Measurements from ENCODE around the gene LRP11.
"Not testable (repeated sequence)": the region's sequence is repeated elsewhere in the genome, so short reads cannot be mapped to it uniquely, and the experiment has no call there.

The LRP11 gene

DNA sequence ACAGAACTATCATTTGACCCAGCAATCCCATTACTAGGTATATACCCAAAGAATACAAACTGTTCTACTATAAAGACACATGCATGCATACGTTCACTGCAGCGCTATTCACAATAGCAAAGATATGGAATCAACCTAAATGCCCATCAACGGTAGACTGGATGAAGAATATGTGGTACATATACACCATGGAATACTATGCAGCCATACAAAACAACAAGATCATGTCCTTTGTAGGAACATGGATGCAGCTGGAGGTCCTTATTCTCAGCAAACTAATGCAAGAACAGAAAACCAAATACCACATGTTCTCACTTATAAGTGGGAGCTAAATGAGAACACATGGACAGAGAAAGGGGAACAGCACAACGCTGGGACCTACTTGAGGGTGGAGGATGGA, 15.8 kb downstream of the LRP11 start:
- DNase-seq (ENCODE audit: low spot score), result not testable (repeated sequence)

DNA sequence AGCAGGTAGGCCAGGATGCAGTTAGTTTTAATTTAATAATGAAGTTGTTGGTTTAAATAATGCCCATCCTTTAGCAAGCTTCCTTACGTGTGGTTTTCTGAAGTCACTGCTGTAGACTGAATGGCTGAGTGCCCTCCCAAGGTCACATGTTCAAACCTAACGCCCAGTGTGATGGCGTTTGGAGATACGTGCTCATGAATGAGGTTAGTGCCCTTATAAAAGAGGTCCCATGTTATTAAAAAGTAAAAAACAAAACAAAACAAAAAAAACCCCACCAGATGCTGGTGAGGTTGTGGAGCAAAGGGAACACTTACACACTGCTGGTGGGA, 16.3 kb downstream of the LRP11 start:
- DNase-seq (ENCODE audit: low spot score), result no peak

DNA sequence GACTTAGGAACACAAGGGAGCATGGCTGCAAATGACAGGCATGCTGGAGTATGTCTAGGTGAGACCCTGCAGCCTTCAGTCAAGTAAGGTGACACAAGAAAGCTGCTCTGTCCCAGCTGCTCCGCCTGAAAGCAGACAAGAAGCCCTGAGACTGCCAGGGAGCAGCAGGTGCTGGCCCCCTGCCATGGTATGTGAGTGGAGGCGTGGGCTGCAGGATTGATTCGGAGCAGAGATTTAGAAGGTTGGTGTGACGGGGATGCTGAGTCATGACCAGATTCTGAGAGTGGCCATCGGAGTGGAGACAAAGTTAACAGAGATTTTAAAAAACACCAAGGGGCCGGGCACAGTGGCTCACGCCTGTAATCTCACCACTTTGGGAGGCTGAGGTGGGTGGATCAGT, 17.8 kb downstream of the LRP11 start:
- DNase-seq (ENCODE audit: low spot score), result no peak

DNA sequence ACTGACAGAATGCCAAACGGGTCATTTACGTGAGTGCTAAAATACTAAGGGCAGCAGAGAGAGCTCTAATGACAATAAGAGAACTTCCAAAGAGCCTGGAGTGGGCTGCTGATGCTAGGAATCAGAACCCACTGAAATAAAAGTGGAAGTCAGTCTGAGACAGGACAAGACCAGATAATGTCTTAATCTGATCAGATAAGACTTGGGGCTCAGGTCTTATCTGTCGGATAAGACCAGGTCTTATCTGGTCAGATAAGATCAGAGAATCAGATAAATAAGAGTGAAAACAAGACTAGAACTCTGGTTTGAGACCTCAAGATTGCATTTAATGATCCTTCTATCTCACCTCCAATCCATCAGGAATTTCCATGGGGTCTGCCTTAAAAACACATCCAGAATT, 18.6 kb downstream of the LRP11 start:
- no peak for DNase-seq (ENCODE audit: low spot score)

DNA sequence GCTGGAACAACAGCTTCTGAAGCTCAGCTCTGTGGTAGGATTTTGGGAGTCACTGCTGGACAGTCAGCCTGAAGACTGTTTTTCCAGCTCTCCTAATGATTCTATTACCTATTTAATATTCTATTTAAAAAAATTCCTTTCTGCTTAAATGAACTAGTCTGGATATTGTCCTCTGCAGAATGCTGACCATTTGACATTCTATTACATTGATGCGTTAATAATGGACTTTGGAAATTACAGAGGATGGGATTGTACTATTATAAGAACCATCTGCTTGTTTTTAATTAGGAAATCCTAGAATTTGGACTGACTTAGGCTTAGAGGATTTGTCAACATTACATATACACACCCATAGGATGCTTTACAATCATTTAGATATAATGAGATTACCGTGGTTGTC, 19.7 kb downstream of the LRP11 start:
- DNase-seq (ENCODE audit: low spot score), result no peak

DNA sequence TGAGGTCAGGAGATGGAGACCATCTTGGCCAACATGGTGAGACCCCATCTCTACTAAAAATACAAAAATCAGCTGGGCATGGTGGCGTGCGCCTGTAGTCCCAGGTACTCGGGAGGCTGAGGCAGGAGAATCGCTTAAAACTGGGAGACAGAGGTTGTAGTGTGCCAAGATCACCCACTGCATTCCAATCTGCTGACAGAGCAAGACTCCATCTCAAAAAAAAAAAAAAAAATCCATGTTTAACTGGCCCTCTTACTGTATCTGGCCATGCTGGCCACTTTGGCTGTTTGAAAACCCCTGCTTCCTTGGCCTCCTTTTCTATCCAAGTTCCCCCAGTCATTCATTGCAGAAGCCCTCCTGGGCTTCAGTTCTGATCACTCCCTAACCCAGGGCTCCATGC, 20.1 kb downstream of the LRP11 start:
- DNase-seq (ENCODE audit: low spot score), result not testable (repeated sequence)

DNA sequence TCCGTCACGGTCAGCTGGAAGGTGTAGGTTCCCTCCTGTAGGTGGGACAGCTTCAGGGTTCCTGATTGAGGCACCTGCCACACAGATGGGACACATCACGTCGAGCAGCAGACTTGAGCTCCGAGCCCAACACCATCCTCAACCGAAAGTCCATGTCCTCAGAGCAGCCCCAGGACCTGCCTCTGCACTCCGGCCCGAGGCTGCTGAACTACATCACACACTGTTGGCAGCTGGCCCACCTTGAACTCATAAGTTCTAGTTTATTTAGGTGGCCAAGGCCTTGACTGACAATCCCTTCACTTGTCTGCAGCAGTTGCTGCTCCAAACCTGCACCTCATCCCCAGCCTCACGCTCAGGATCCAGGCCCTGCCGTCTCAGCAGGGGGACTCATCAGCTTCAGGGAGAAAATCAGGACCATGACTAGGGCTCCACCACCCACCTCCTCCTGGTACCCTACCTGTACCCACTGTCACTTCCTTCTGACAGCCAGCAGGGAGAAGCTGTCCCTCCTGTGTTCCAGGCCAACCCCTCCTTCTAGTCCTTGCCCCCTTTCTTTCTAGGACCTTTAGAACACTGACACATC, 21.0 kb downstream of the LRP11 start:
- no peak for DNase-seq (ENCODE audit: low spot score)

DNA sequence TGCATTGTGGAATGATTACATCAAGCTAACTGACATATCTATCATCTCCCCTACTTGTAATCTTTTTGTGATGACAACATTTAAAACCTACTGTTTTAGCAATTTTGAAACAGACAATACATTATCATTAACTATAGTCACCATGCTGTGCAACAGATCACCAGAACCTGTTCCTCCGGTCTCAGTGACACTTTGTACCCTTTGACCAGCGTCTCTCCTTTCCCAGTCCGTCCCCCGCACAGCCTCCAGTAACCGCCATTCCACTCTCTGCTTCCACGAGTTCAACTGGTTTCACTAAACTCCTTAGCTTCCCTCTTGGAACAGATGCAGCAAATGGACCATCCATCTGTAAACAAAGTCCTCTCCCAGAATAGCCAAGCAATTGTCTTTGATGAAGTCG, 21.8 kb downstream of the LRP11 start:
- no peak for DNase-seq (ENCODE audit: low spot score)

DNA sequence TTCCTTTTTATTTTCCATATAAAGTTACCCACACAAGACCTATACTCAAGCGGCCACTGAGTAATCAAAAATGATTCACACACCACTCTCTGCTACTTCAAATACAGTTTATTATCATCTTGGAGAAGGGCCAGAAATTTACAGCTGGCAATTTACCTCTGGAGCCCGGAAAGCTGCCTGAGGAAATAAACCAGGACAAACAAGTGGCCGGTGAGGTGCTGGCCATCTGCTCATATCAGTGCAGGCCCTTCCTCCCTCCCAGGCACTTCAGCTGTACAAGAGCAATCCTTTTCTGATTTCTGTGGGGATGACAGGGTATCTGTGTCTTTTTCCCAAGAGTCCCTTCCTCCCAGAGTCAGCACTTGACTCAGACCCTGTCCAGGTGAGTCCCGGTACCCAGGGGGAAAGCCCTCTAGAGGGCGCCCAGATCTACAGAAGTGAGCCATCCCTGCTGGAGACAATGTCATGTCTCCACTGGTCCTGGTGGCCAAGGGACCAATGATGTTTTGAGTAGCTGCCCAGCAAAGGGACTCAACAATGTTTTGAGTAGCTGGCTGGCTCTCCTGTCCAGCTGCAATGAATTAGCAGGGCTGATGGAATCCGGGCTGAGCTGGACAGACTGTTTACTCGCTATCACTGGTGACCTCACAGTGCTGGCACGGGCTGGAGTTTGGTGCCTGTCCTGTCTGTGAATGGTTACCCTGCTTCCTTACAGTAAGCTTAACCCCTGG, 23.6 kb downstream of the LRP11 start:
- DNase-seq (ENCODE audit: low spot score), result peak; percentile 72

DNA sequence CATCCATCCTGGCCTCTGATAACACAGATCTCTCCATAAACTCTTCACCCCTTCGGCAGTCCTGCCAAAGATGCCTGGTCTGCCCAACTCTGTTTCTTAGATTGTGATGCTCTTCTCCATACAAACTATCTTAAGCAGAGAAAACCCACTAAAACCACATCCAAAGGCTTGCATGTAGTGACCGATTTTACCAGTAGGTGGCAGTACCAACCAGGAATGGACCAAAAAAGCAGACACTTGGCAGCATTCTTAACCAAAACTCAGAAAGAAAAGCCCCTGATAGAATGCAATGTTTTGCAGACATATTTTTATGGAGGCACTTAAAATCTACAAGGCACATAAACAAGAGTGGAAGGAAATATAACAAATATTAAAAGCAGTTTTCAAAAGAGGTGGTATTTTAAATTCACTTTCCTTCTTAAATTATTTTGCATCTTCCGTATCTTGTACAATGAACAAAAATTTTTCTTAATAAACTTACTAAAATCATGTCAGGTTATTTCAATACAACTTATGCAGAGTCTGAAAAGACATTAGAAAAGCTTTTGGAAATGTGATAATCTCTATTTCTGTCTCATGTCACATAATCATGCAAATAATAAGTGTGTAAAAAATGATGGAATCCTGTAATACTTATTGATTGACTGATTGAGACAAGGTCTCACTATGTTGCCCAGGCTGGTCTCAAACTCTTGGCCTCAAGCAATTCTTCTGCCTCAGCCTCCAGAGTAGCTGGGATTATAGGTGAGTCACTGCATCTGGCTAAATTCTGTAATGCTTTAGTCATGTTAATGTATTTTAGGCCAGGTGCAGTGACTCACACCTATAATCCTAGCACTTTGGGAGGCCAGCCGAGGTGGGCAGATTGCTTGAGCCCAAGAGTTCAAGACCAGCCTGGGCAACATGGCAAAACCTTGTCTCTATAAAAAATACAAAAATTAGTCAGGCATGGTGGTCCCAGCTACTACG, 29.4 kb downstream of the LRP11 start:
- DNase-seq (ENCODE audit: low spot score), result peak; percentile 84

DNA sequence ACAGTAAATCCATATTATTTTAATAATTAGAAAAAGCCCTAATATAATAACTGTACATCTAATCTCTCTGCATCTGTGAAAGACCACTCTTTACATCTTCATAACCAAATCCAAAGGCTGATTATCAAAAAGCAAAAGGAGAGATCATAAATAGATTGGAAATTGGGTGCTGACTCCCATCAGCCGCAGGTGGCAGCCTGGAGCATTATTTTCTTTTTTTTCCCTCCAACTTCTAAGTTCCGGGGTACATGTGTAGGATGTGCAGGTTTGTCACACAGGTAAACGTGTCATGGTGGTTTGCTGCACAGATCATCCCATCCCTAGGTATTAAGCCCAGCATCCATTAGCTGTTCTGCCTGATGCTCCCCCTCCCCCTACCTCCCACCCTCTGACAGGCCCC, 30.5 kb downstream of the LRP11 start:
- DNase-seq (ENCODE audit: low spot score), result no peak

DNA sequence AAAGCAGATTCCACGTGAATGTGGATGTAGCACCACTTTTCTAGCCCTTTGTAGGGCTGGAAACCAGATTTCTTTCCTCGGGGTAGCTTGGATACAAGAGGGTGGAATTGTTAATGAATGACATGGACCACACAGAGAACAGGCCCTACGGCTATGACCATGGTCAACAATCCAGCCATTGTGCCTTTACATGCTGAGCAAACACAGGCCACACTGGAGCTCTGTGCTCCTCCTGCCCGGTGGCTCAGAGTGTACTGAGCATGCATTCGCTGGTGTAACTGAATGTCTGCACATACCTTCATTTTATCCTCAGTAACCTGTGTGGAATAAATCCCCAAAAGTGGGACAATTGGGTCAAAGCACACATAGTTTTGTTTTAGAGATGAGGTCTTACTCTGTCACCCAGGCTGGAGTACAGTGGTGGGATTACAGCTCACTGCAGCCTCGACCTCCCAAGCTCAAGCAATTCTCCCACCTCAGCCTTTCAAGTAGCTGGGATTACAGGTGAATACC, 32.8 kb downstream of the LRP11 start:
- no peak for DNase-seq (ENCODE audit: low spot score)

DNA sequence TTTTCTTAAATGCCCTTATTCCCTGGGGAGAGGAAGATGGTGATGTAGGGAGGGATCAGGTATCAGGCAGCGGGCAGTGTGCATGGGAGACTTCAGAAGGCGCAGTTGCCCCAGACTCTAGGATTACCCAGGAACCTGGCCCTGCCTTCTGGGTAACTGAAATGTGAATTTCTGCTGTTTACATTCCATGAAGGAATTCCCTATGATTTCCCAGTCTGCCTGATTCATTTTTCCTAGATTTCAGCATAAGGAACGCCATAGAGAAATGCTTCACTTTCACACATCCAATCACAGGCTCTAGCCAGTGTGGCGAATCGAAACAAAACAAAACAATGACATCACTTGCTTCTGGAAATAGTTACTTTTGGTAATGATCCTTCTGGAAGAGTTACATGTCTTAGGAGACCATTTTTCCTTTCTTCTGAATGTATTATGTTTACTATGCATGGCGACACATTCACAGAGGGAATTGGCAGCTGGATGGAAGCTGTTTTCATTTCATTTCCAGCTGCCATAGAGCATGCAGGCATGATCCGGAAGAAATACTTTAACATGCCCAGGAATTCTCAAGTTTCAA, 33.3 kb downstream of the LRP11 start:
- no peak for DNase-seq (ENCODE audit: low spot score)

DNA sequence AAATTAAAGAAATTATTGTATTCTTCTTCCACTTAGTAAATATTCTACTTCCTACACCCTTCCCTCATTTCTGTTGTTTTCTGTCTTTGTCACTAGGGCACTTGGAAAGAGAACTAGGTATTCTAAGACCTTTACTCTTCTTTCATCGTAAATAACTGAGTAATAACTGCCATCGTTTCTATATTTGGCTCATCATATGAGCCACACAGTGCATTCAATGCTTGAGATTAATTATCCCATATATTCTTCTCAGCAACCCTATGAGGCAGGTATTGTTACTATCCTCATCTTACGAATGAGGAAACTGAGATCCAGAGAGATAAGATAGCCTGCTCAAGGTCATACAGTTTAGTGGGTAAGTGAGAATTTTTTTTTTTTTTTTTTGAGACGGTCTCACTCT, 38.9 kb downstream of the LRP11 start:
- DNase-seq (ENCODE audit: low spot score), result no peak

DNA sequence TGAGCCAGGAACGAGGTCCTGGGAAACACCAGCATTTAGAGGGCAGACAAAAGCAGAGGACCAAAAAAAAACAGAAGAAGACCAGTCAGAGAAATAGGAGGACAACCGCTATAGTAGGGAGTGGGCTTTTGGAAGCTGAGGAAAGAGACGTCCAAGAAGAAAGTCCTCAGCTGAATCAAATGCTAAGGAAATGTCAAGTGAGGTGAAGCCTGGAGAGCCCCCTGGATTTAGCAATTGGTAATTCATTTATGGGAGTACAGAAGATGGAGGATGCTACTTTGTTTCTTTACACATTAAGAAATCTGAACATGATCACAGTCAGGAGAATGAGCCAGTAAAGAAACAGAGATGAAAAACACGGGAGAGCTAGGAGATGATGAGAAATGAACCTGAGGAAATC, 41.1 kb downstream of the LRP11 start:
- DNase-seq (ENCODE audit: low spot score), result no peak

DNA sequence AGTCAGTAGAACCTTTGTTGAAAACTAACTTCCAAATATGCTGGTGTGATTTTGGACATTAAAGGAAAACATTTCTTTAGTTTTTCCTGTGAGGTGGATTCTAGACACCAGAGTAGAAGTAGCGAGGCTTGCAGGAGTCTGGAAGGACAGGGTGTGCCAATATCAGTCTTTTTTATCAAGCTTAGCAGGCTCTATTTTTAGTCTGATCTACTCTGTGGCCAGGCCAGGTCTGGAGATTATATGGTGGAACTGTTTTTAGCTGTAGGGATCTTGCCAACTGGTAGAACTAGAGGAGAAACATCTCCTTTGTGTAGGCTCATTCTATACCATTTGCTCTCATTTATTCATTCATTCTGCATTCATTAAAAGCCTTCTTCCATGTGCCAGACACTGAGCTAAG, 42.7 kb downstream of the LRP11 start:
- DNase-seq (ENCODE audit: low spot score), result no peak

DNA sequence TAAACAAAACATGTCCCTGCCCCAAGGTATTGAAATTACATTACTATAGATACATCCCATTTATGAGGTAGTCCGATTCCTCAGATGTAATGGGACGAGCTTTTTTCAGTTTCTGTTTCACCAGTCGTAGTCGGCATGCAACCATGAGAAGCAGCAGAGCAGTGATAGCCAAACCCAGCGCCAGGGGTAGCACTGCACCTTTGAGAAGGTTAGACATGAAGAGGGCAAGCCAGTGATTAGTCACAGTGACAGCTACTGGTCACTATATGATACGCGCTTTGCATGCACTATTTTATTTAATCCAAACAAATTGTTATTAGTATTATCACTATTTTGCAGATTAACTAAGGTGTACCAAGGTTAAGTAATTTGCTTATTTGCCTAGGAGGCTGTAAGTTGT, 43.7 kb downstream of the LRP11 start:
- DNase-seq (ENCODE audit: low spot score), result no peak

DNA sequence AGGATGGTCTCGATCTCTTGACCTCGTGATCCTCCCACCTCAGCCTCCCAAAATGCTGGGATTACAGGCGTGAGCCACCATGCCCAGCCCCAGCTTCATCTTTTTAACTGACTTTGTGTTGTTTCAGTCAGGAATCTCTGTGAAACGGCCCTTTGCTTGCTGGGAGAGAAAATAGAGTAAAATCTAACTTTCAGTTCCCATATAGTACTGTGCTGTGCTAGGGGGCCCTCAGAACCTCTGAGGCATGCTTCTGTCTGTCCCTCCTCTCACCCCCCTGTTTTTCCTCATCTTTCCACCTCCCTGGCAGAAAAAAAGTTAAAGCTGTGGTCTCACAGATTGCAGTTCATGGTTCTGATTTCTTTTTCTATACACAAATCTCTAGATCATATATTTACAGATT, 48.4 kb downstream of the LRP11 start:
- DNase-seq (ENCODE audit: low spot score), result no peak

DNA sequence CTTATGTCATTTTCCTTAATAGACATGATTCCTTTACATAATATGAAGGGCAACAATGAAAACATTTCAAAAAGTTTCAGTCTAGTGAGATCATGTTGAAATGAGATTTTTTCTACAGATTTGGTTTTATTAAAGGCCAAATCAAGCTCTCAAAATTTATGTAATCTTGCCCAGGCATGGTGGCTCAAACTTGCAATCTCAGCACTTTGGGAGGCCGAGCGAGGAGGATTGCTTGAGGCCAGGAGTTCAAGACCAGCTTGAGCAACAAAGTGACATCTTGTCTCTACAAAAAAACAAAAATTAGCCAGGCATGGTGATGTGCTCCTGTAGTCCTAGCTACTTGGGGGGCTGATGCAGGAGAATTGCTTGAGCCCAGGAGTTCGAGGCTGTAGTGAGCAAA, 50.8 kb downstream of the LRP11 start:
- DNase-seq (ENCODE audit: low spot score), result no peak

DNA sequence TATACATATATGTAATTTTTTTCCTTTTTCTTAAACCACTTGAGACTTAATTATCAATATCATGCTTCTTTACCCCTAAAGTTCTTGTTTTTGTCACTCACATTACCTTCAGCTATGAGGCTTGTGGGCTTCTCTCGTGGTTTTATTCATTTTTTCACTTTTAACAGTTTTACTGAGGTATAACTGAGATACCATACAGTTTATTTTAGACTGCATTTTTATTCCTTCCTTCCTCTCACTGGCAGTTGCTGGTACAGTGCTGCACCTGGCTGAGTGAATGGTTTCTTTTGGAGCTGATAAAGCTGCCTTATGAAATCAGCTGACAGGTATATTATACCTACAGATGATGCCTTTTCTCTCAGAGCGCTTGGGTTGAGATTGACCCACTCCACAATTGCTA, 54.4 kb downstream of the LRP11 start:
- no peak for DNase-seq (ENCODE audit: low spot score)

DNA sequence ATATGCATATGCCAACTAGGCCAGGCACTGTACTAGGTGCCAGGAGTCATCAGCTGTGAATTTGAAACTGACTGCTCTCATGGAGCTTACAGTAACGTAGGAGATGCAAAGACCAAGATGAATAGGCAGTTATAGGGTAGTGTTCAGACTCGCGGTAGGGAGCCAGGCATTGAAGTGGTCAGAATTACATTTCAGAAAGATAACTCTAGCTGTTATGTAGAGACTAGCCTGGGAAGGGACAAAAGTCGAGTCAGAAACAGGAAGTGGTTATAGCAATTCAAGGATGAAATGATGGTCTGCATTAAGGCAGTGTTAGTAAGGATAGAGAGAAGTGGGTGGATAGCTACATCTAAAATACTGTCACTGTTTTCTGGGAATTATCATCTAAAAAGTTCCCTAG, 58.0 kb downstream of the LRP11 start:
- DNase-seq (ENCODE audit: low spot score), result no peak

DNA sequence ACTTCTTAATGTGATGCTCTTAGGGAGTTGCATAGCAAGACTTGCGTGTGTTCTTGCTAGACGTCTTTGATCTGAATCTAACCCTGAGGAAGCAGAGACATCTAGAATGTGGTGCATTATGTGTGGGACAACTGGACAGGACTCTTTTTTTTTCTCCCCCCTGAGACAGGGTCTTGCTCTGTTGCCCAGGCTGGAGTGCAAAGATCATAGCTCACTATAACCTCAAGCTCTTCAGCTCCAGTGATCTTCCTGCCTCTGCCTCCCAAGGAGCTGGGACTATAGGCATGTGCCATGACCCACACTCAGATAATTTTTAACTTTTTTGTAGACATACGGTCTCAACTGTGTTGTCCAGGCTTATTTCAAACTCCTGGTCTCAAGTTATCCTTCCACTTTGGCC, 80.6 kb downstream of the LRP11 start:
- DNase-seq (ENCODE audit: low spot score), result no peak

DNA sequence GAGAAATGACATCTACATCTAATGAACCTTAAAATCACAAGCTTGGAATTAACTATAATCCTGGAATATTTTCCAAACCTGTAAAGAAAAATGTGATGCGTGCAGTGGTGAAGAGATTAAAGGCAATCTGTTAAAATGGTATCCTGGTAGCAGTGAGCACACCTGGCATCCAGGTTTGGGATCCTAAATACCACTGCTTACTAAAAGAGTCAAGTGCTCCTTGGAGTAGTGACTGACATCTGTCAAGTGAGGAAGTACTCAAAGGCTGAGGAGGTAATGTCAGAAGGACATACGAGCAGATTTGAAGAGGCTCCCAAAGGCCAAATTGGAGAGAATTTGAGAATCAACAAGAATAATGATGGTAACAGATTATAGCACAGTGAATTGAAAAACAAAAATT, 81.8 kb downstream of the LRP11 start:
- no peak for DNase-seq (ENCODE audit: low spot score)
